NCI-H1930 (cell line): ENCODE data around the gene RNF208.
A peak's percentile ranks its signal among the peaks of the same experiment; 100 is the strongest.
"Not testable (repeated sequence)": the region's sequence is repeated elsewhere in the genome, so short reads cannot be mapped to it uniquely, and the experiment has no call there.

Experiments used
- DNase-seq, 2 experiments: peaks; one replicate each; lab custom pipeline; 2025; lab: John Stamatoyannopoulos, UW

RNF208 gene

GRCh38 chr9:137253717-137254623 is 31.9 kb upstream of the RNF208 start:
- DNase-seq: no peak

GRCh38 chr9:137252555-137253506 is 30.8 kb upstream of the RNF208 start:
- DNase-seq: no peak

DNA sequence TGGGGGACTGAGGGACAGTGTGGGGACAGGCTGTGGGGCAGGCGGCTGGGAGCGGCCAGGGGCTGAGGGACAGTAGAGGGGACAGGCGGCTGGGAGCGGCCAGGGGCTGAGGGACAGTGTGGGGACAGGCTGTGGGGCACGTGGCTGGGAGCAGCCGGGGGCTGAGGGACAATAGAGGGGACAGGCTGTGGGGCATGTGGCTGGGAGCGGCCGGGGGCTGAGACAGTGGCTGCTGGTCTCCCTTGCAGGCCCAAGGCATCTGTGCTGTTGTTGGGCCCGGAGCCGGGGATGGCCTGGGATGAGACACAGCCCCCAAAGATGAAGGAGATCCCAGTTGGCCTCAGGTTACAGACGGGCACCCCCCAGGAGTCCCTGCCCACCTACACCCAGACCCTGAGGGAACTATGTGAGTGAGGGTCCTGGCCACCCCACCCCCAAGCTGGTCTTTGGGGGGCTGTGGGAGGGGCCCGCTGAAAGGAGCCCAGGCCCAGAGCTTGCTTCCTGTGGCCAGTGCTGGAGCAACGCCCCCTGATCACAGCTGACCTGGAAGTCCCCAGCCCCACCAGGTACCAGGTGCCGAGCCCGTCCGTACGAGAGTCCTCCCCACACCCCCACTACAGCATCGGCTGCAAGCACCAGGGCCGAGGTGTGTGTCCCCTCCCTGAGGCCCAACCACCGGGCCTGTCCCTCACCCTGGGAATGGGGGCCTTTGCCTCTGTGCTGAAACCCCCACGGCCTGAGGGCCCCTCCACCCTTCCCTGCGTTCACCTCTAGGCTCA is 29.6 kb upstream of the RNF208 start:
- DNase-seq: no peak

DNA sequence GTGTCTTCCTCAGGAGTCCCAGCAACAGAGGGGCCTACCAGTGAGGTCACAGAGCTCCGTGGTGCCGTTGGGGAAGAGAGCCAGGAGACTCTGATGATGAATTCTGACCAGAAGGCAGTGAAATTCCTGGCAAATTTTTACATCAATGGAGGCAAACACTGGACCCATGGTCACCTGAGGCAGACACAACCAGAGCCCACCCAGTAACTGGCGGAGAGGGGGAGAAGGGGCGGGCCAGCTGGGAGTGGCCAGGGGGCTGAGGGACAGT is 29.1 kb upstream of the RNF208 start, which contains the start of gene STPG3:
Gene STPG3 (plus strand): TSS at position 93 of the 268 bp plus-strand sequence. CDS start 1 bp downstream, at position 94.
- no peak for DNase-seq

DNA sequence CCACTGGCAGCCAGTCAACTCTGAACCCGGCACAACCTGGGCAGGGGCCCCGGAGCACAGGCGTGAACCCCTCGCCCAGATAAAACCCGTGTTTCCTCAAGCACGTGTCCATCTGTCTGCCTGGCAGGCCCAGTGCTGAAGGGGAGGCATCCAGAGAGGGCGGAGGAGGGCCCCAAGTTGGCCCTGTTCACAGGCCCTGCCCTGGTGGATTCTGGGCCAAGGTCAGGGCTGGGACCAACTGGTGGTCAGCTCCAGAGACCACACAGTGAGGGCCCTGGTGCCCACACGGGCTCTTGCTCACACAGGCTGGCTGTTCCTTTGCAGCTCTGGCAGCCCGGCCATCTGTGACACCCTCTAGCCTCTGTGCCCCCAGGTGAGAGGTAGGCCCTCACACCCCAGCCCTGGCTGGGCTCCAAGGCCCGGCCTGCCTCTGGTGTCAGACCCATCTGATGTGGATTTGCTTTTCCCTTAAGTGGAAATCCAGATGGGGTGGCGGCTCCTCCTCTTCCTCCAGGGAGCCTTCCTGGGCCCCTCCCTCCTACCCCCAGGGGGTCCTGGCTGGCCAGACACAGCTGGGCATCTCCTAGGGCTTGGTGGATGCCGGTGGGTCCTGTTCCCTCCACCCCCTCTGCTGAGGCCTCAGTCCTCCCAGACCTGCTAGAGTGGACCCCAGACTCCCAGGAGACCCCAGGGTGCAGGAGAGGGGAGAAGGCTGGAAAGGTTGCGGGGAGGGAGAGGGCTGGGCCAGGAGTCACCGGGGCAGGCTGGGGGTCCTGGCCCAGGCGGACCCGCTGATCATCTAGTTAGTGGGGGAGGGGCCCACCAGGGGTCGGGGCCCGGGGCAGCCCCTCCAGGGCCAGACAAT is 28.5 kb upstream of the RNF208 start:
- no peak for DNase-seq

DNA sequence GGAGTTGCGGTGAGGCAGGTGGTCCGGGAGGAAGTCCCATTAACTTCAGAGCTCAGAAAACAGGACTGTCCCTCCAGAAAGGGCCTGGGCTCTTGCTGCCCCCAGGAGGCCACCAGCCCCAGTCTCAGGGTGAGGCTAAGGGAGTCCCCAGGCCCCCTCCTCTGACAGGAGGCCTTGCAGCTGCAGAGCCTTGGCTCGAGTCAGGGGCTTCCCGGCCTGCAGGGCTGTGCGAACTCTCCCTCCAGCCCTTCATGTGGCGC is 25.8 kb upstream of the RNF208 start:
- DNase-seq: no peak

DNA sequence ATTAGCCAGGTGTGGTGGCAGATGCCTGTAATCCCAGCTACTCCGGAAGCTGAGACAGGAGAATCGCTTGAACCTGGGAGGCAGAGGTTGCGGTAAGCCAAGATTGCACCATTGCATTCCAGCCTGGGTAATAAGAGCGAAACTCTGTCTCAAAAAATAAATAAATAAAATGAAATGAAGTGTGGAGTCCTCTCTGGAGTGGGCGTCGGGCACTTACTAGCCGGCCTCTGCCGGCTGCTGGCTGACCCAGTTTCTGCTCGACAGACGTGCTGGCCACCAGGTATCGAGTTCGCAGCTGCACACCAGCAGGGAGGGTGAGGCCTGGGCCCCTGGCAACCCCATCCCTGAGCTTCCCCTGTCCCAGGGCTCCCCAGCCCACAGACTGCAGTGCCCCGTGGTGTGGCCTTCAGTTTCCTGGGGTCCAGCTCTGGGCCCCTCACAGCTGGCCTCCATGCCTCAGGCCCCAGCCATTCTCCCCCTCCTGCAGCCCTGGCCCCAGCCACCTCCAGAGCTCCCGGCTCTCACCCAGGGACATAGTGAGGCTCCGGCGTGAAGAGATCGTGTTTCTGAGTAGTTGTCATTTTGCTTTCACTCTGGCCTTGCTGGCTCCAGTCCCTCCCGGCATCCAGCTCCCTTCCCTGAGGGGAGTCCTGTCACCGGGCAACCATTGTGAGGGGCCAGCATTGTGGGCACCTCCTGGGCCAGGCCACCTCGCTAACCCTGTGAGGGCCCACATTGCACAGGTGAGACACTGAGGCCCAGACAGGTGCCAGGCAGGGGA is 25.3 kb upstream of the RNF208 start:
- no peak for DNase-seq

GRCh38 chr9:137245450-137246421 is 23.7 kb upstream of the RNF208 start:
- DNase-seq: no peak

DNA sequence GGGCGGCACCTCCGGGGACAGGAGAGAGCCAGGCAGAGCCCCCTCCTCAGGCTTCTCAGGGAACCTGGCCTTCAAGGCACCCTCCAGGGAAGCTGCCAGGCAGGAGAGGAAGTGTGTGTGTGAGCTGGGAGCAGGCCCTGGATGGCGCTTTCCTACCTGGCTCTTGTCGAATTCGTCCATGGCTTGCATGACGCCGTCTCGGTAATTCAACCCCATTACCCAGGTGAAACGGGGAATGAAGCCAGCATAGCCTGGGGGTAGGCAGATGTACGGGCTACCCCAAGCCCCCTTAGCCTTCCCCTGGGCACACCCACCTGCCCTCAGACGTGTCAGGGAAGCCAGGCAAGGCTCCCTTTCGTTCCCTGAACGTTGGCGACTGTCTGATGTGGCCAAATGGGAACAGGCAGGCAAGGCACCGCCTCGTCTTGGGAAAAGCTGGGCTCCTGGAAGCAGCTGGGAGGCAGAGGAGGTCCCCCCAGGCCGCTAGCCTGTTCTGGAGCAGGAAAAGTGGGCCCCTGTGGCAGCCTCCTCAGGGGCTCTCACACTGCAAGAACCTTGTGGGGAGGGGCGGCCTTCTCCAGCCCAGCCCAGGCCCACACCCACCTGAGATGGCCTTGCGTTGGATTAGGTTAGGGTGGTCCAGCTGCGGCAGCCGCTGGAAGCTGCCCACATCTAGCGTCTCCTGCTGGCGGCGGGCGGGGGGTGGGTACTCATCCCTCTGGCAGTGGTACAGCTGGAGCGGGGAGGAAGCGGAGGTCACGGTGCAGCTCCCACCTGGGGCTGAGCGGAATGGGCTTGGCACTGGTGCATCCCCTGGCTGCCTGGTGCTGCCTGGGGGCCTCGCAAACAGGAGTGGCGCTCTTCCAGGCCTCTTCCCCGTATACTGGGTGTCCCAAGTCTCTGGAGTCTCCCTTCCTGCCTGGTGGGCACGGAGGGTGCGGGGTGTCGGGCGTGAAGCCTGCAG is 22.7 kb upstream of the RNF208 start:
- DNase-seq: no peak

DNA sequence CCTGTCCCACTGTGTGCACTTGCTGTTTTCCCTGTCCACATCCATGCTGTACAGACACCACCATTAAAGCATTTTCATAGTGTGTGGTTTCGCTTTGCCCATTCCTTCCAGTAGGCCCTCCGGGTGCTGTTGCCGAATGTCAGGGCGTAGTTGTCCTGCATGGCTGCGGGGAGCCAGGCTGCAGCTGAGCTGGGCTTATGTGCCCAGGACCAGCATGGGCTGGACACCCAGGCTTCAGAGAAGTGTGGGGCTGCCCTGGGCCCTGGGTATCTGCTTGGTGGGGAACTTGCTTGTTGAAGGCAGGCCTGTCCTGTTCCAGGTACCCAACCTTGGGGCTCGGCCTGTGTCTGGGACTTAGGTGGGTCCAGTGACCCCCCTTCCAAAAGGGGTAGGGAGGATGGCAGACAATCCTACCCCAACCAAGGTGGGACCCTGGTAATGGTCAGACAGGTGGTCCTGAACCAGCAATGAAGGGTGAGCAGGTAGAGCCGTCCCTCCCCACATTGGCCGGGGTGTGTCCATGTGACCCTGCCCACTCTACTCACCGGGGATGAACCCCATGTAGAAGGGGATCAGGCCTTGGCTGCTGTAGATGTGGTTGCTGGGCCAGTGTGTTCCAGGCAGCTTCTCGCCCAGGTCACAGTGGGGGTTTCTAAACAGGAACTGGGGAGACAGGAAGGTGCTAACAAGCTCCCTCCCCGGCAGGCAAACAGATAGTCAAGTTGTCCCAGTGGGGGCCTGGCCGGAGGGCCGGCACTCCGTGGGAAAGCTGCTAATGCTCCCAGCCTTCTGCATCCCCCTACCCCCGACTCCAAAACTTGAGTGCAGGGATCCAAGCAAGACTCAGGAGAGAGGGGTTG is 21.8 kb upstream of the RNF208 start:
- no peak for DNase-seq

DNA sequence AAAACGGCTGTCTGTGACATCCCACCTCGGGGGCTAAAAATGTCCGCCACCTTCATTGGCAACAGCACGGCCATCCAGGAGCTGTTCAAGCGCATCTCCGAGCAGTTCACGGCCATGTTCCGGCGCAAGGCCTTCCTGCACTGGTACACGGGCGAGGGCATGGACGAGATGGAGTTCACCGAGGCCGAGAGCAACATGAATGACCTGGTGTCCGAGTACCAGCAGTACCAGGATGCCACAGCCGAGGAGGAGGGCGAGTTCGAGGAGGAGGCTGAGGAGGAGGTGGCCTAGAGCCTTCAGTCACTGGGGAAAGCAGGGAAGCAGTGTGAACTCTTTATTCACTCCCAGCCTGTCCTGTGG is 21.2 kb upstream of the RNF208 start:
- DNase-seq: not testable (repeated sequence)

GRCh38 chr9:137242269-137243203 is 20.5 kb upstream of the RNF208 start:
- DNase-seq: no peak

DNA sequence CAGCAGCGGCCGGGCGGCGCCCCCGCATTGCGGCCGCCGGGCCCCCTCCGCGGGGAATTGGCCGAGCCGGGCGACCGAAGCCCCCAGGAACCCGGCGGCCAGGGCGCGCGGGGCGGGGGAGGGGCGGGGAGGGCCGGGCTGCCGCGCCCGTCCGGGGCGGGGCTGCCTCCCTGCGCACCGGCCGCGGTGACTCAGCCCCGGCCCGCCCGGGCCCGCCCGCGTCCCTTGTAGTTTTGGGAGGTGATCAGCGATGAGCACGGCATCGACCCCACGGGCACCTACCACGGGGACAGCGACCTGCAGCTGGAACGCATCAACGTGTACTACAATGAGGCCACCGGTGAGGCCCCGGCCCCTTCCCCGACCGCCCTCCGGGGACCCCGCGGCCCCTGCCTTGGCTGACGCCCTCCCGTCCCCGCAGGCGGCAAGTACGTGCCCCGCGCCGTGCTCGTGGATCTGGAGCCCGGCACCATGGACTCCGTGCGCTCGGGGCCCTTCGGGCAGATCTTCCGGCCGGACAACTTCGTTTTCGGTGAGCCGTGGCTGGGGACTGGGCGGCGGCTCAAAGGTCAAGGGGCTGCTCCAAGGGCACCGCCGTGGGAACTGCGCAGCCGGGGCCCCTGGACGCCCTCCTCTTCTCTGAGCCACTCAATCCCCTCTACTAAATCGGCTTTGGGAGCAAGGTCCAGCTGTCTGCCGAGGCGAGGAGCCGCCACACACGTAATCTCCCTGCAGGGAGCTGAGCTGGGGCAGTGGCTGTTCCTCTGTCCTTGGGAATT is 19.6 kb upstream of the RNF208 start:
- DNase-seq: no peak

DNA sequence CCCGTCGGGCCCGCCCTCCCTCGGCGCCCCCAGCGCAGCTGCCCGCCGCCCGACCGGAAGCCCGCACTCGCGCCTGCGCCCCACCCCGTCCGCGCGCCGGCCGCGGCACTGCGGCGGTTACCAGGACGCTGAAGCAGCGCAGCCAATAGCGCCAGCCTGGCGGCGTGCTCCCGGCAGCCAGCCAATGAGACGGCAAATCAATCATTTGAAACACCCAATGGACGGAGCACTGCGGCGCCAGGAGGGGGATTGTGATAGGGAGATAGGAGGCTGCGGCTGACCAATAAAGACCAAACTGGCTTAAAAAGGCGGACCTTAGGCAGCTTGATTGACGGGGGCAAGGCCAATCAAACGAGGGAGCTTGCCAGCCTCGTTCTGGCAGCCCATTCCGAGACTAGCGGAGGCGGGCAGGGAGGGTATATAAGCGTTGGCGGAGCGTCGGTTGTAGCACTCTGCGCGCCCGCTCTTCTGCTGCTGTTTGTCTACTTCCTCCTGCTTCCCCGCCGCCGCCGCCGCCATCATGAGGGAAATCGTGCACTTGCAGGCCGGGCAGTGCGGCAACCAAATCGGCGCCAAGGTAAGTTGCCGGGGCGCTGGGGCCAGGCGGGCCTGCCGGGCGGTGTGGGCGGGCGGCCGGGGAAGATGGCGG is 18.9 kb upstream of the RNF208 start, which contains the start of gene TUBB4B:
Gene TUBB4B (plus strand): TSS at position 447 of the 649 bp plus-strand sequence. CDS start 74 bp downstream, at position 521.
- DNase-seq: peak; percentile 98 to 99
